Spleen (tissue), 11 donors: Measurements from ENCODE around the gene BRF1. TPM values are rescaled to one million over a fixed set of nuclear protein-coding genes. Genes with fewer than 3 reads are reported as not detected.
A peak's percentile ranks its signal among the peaks of the same experiment; 100 is the strongest.
"Not testable (repeated sequence)": the region's sequence is repeated elsewhere in the genome, so short reads cannot be mapped to it uniquely, and the experiment has no call there.

ENCODE experiments used
- DNase-seq: peaks from one replicate; pipeline ENCODE4 v3.0.0-alpha.2; 2020
- H3K27ac ChIP-seq, 8 donors: fragments of 200-600 bp; sonication (generic) in 7 of 8; 1 replicate in 4 of 8; 2 replicates in 4 of 8; pipeline versions ENCODE4 v1.5.0 to v1.8.0; 2016 to 2021; ENCODE audit warnings: inconsistent platforms in 4 of 8, mild to moderate bottlenecking in 4 of 8, moderate library complexity in 1 of 8
- H3K27me3 ChIP-seq, 7 donors: fragments of 200-600 bp; sonication (generic) in 6 of 7; replicated peaks in 1 of 7; 1 replicate in 4 of 7; 2 replicates in 3 of 7; pipeline versions ENCODE4 v1.5.0 to v1.8.0; 2016 to 2021; ENCODE audit warnings: inconsistent platforms in 3 of 7, mild to moderate bottlenecking in 1 of 7
- H3K36me3 ChIP-seq, 6 donors: fragments of 200-600 bp; sonication (generic) in 5 of 6; 1 replicate in 4 of 6; 2 replicates in 2 of 6; pipeline versions ENCODE4 v1.5.0 to v1.8.0; 2016 to 2021; ENCODE audit warnings: inconsistent platforms in 2 of 6
- H3K4me1 ChIP-seq, 6 donors: fragments of 200-600 bp; sonication (generic) in 5 of 6; 1 replicate in 3 of 6; 2 replicates in 3 of 6; pipeline versions ENCODE4 v1.5.0 to v1.8.0; 2016 to 2021; ENCODE audit warnings: inconsistent platforms in 3 of 6
- H3K4me3 ChIP-seq, 8 donors: fragments of 200-600 bp; sonication (generic) in 7 of 8; 1 replicate in 4 of 8; 2 replicates in 4 of 8; pipeline versions ENCODE4 v1.5.0 to v1.8.0; 2016 to 2021; ENCODE audit warnings: inconsistent platforms in 4 of 8, mild to moderate bottlenecking in 4 of 8, moderate library complexity in 2 of 8
- H3K9me3 ChIP-seq, 8 donors: fragments of 200-600 bp; sonication (generic) in 7 of 8; 1 replicate in 4 of 8; 2 replicates in 4 of 8; pipeline versions ENCODE4 v1.5.0 to v1.8.0; 2016 to 2021; ENCODE audit warnings: inconsistent platforms in 4 of 8
- CTCF ChIP-seq, 11 experiments: fragments of 200-600 bp in 7 of 11; fragments of 450-650 bp in 4 of 11; sonication (generic) in 4 of 11; IDR thresholded peaks in 8 of 11; conservative IDR thresholded peaks in 3 of 11; 1 replicate in 7 of 11; 2 replicates in 4 of 11; pipeline versions ENCODE4 v1.4.0 to v1.8.0; 2016 to 2021; ENCODE audit warnings: antibody characterized with exemption in 11 of 11, inconsistent platforms in 4 of 11, mild to moderate bottlenecking in 1 of 11
- POLR2A ChIP-seq, 3 donors: fragments of 450-650 bp; IDR thresholded peaks; one replicate each; pipeline ENCODE4 v1.5.1; 2017; ENCODE audit warnings: antibody characterized with exemption in 3 of 3, mild to moderate bottlenecking in 1 of 3
- POLR2AphosphoS5 ChIP-seq, 3 donors: sonication (generic); formaldehyde crosslinking; IDR thresholded peaks; one replicate each; pipeline ENCODE4 v1.5.1; 2017; ENCODE audit warnings: antibody characterized with exemption in 3 of 3
- WGBS, 5 donors: extraction: QIAGEN DNeasy Blood & Tissue Kit in 3 of 5; methylation state at CpG; one replicate each; pipeline versions ENCODE4 v1.1.5 to v1.1.7; 2013 to 2018; 5-methylcytosine and 5-hydroxymethylcytosine counted together
- intact Hi-C: fragments of 100-400 bp; cut with DNase I; formaldehyde crosslinking; loops from one replicate; pipeline ENCODE4 v1.15.0; 2023; ENCODE audit warnings: low total_unique reads
- polyA plus RNA-seq, 3 donors: library from polyadenylated mRNA; stranded (reverse); fragments of 200-250 nt; gene quantifications; one replicate each; pipeline ENCODE4 v1.2.1, GENCODE V29; 2013
- total RNA-seq, 7 donors: library from RNA; depleted of rRNA in 3 of 7; stranded (reverse); fragments of >200 nt in 3 of 7; fragmentation: NEBNext Ultra II Directional in 4 of 7; extraction: Animal tissue kit (Norgen Biotek cat#: 25700) in 4 of 7; gene quantifications; one replicate each; pipeline versions ENCODE4 v1.1.0 to v1.2.1, GENCODE V29; 2016 to 2021
- donor health status: healthy with polysubstance abuse.
- donor health status: DM: no; HTN: no; CAD: no; lungs with moderate emphysema.
- donor health status: DM: no; HTN: no; CAD: no.
- donor health status: Bipolar disorder and iron deficiency.
- donor health status: healthy.
- donor health status: DM: no; HTN: no; CAD: no.
- donor health status: DM: yes; HTN: yes; CAD: no.

BRF1 gene
- total and polyA plus RNA-seq, 10 donors, result 16.2 to 71.2 (median 49.8) TPM

DNA sequence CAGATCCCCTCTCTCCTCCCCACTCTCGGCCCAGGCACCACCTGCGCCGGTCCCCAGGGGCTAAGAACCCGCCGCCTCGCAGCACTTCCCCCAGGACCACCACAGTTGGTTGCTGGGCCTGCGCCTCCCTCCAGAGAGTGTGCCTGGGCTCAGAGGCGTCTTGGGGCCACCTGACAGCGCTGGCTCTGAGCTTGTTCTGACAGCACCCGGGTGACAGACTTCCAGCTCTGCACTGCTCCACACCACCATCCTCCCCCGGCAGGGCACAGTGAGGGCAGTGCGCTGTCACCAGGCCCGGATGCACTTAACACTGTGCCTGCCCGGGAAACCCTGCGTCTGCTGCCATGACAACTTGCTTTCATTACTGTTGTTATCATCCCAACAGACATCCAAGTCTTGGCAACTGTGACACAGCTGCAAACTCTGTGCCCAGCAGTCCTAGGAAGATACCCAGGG lies 6.6 kb downstream of the BRF1 start:
- Histone ChIP-seq H3K36me3 (no peaks in the 10 kb centered on the region), H3K4me1 (peaks cover 27 to 78% (median 61%) of the 10 kb centered on the region in 6 donors), H3K4me3 (peak overlapping the region in 1 of 8 donors; percentile 31), H3K27ac (peak overlapping the region in 4 of 8 donors; percentile 11 to 61 (median 18)), H3K9me3 (no peaks in the 10 kb centered on the region), H3K27me3 (no peaks in the 10 kb centered on the region)
- DNase-seq, result peak; percentile 83
- TF ChIP-seq POLR2AphosphoS5 (IDR thresholded peaks at IDR 0.05), result peak; percentile 68 to 76 (median 74)
- TF ChIP-seq CTCF (IDR thresholded peaks at IDR 0.05 in 8 of 11, conservative IDR thresholded peaks at IDR 0.05 in 3 of 11), result peak in 1 of 11 experiments; percentile 20
- TF ChIP-seq POLR2A (IDR thresholded peaks at IDR 0.05), result no peak
- intact Hi-C loops, result no loop called here
- 20 to 48% (median 29%) methylated on average over 14 to 15 of the region's 15 CpGs for WGBS, 5 donors

DNA sequence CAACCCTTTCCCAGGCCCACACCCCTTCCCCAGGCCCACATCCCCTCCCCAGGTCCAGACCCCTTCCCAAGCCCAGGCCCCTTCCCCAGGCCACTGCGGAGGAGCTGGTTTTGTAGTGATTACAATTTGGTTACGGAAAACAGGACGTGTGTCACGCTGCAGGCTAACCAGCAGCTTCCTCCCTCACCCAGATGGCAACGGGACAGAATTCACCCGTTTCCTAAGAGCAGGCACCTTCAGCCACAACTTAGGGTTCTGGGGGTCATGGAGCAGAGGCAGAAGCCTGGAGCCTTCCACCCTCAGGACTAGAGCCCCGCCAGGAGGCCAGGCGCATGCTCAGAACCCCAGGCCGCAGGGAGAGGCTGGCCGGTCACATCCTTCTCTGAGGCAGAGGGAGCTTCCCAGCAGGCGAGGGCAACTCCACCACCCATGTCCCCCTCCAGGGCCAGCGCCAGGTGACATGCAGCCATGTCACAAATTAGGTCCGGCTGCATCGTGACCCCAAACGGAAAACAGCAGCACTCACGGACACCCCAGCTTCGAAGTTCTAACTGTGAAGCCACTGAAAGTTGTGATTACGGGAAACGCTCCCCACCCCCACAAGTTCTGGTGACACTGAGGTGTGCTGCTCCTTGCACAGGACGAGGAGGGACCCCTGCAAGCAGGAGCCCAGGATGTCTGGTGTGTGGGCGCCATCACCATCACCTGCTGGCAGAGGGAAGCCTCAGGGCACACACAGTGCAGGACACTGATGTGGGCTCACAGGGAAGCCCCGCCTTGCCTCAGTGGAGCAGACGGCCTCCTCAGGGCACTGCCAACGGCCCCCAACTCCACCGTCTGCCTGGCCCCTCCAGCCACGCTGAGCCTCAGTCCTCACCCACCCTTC lies 7.7 kb downstream of the BRF1 start:
- no peak for DNase-seq
- 28 to 50% (median 32%) methylated on average over 15 to 26 of the region's 26 CpGs for WGBS, 5 donors
- Histone ChIP-seq H3K27ac (peak overlapping the region in 3 of 8 donors; percentile 9 to 22 (median 22)), H3K9me3 (no peaks in the 10 kb centered on the region), H3K36me3 (no peaks in the 10 kb centered on the region), H3K4me3 (peak overlapping the region in 1 of 8 donors; percentile 37), H3K4me1 (peaks cover 25 to 70% (median 52%) of the 10 kb centered on the region in 6 donors), H3K27me3 (no peaks in the 10 kb centered on the region)
- TF ChIP-seq POLR2A (IDR thresholded peaks at IDR 0.05), result no peak
- TF ChIP-seq POLR2AphosphoS5 (IDR thresholded peaks at IDR 0.05), result peak in 1 of 3 donors; percentile 17
- intact Hi-C loops, result no loop called here

- TF ChIP-seq CTCF (IDR thresholded peaks at IDR 0.05 in 8 of 11, conservative IDR thresholded peaks at IDR 0.05 in 3 of 11) (peak in 1 of 11 experiments; percentile 24), POLR2A (IDR thresholded peaks at IDR 0.05) (no peak), POLR2AphosphoS5 (IDR thresholded peaks at IDR 0.05) (peak in 2 of 3 donors; percentile 48)
- WGBS, 5 donors, result 39 to 48% (median 47%) methylated on average over 13 of the region's 13 CpGs
- H3K9me3 ChIP-seq, result no peaks in the 10 kb centered on the region
- intact Hi-C loops, result no loop called here
- no peak overlapping the region for H3K4me3 ChIP-seq
- peaks cover 25 to 66% (median 50%) of the 10 kb centered on the region in 6 donors for H3K4me1 ChIP-seq
- H3K27ac ChIP-seq, result peak overlapping the region in 1 of 8 donors; percentile 34
- no peaks in the 10 kb centered on the region for H3K27me3 ChIP-seq
- no peak for DNase-seq
- peaks cover 0 to 5% (median 0%) of the 10 kb centered on the region in 6 donors for H3K36me3 ChIP-seq
These were observed 10.0 kb downstream of the BRF1 start for GRCh38 chr14:105290621-105291346.

DNA sequence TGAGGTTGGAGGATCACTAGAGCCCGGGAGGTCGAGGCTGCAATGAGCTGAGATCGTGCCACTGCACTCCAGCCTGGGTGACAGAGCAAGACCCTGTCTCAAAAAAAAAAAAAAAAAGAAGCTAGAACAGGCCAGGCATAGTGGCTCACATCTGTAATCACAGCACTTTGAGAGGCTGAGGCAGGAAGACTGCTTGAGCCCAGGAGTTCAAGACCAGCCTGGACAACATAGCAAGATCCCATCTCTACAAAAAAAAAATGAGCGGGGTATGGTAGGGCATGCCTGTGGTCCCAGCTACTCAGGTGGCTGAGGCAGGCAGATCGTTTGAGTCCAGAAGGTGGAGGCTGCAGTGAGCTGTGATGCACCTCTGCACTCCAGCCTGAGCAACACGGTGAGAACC lies 11.9 kb downstream of the BRF1 start:
- 84 to 94% (median 91%) methylated on average over 6 of the region's 6 CpGs for WGBS, 5 donors
- intact Hi-C loops, H3K9me3 ChIP-seq, H3K27me3 ChIP-seq, H3K27ac ChIP-seq, DNase-seq, H3K4me3 ChIP-seq: not testable (repeated sequence)
- peaks cover 23 to 62% (median 44%) of the 10 kb centered on the region in 6 donors for H3K4me1 ChIP-seq
- H3K36me3 ChIP-seq, result peaks cover 0 to 21% (median 0%) of the 10 kb centered on the region in 6 donors
